Mesendoderm (in vitro differentiated cells): ENCODE data around the gene AKAP11.

Source experiments
- DNase-seq: peaks from one replicate; pipeline ENCODE4 v3.0.0; 2013
- H2AK5ac ChIP-seq: 2 replicates; pipeline ENCODE4 v1.6.1; 2013; ENCODE audit warnings: low read length, inconsistent platforms
- H2BK120ac ChIP-seq: 2 replicates; pipeline ENCODE4 v1.6.1; 2013; ENCODE audit warnings: low read depth, mild to moderate bottlenecking, low read length, moderate library complexity, mixed read lengths
- H2BK15ac ChIP-seq: replicated peaks from 2 replicates; pipeline ENCODE4 v1.6.1; 2013; ENCODE audit warnings: low read depth, mild to moderate bottlenecking, moderate library complexity
- H2BK5ac ChIP-seq: 2 replicates; pipeline ENCODE4 v1.6.1; 2013; ENCODE audit warnings: low read length, inconsistent platforms
- H3K18ac ChIP-seq: 2 replicates; pipeline ENCODE4 v1.6.1; 2013; ENCODE audit warnings: mild to moderate bottlenecking, low read length, mixed read lengths
- H3K23ac ChIP-seq: one replicate; pipeline ENCODE4 v1.6.1; 2013; ENCODE audit warnings: low read length
- H3K27ac ChIP-seq: 2 replicates; pipeline ENCODE4 v1.5.1; 2013; ENCODE audit warnings: low read depth, mild to moderate bottlenecking, inconsistent platforms, low read length, moderate library complexity
- H3K27me3 ChIP-seq: 2 replicates; pipeline ENCODE4 v1.6.1; 2013; ENCODE audit warnings: low read length, control low read depth, mild to moderate bottlenecking, inconsistent platforms; ENCODE audit not compliant: insufficient read depth, poor library complexity
- H3K36me3 ChIP-seq: 2 replicates; pipeline ENCODE4 v1.6.1; 2013; ENCODE audit warnings: low read length, inconsistent platforms; ENCODE audit not compliant: control insufficient read depth, insufficient read depth
- H3K4ac ChIP-seq: one replicate; pipeline ENCODE4 v1.6.1; 2013; ENCODE audit warnings: low read depth, mild to moderate bottlenecking, low read length, moderate library complexity
- H3K4me1 ChIP-seq: 2 replicates; pipeline ENCODE4 v1.6.1; 2013; ENCODE audit warnings: low read depth, low read length, inconsistent platforms; ENCODE audit not compliant: control insufficient read depth
- H3K4me2 ChIP-seq: 2 replicates; pipeline ENCODE4 v1.6.1; 2013; ENCODE audit warnings: low read length
- H3K4me3 ChIP-seq: 2 replicates; pipeline ENCODE4 v1.5.1; 2013; ENCODE audit warnings: mild to moderate bottlenecking, low read length
- H3K56ac ChIP-seq: one replicate; pipeline ENCODE4 v1.6.1; 2013; ENCODE audit warnings: low read length
- H3K79me1 ChIP-seq: 2 replicates; pipeline ENCODE4 v1.6.1; 2013; ENCODE audit warnings: low read length, inconsistent platforms
- H3K79me2 ChIP-seq: 2 replicates; pipeline ENCODE4 v1.6.1; 2013; ENCODE audit warnings: mild to moderate bottlenecking, low read length; ENCODE audit not compliant: control insufficient read depth, insufficient read depth
- H3K9ac ChIP-seq: 2 replicates; pipeline ENCODE4 v1.6.1; 2013; ENCODE audit warnings: low read length, inconsistent platforms
- H4K5ac ChIP-seq: one replicate; pipeline ENCODE4 v1.6.1; 2013; ENCODE audit warnings: low read length
- H4K8ac ChIP-seq: one replicate; pipeline ENCODE4 v1.6.1; 2013; ENCODE audit warnings: low read depth, mild to moderate bottlenecking, control low read depth, low read length, moderate library complexity
- WGBS: extraction: QIAGEN DNeasy Blood & Tissue Kit; methylation state at CpG from one replicate; pipeline ENCODE4 v1.1.7; 2013; ENCODE audit warnings: low lambda C conversion rate, missing lambda C conversion rate; ENCODE audit not compliant: insufficient coverage; ENCODE audit errors: extremely low coverage; 5-methylcytosine and 5-hydroxymethylcytosine counted together

Gene AKAP11

DNA sequence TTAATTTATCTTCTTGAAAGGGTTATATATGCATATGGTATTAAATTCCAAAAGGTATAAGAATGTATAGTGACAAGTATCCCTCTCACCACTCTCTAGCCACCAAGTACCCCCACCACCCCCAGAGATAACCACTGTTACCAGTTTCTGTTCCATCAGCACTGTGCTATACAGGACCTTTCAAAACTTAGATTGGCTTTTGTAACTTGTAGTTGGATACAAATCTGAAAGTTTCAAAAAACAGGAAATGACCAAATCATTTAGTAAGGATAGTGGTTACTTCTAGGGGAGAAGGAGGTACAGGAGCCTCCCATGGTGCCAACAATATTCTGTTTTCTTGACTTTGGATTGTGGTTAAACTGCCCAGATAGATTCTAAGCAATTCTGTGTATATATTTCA, 56.7 kb downstream of the AKAP11 start:
- no peak overlapping the region for H3K4me2 ChIP-seq
- no peaks in the 10 kb centered on the region for H3K27me3 ChIP-seq
- H4K5ac ChIP-seq = no peak overlapping the region
- H3K4ac ChIP-seq = no peak overlapping the region
- H2BK120ac ChIP-seq = no peak overlapping the region
- no peak for DNase-seq
- no peak overlapping the region for H3K9ac ChIP-seq
- H3K18ac ChIP-seq = no peak overlapping the region
- H4K8ac ChIP-seq = no peak overlapping the region
- H3K79me1 ChIP-seq = no peaks in the 10 kb centered on the region
- H3K36me3 ChIP-seq = no peaks in the 10 kb centered on the region
- H3K56ac ChIP-seq = no peak overlapping the region
- H3K4me1 ChIP-seq = no peaks in the 10 kb centered on the region
- no peak overlapping the region for H3K4me3 ChIP-seq
- H2BK5ac ChIP-seq = no peak overlapping the region
- no peak overlapping the region for H3K23ac ChIP-seq
- no peak overlapping the region for H2AK5ac ChIP-seq
- no peak overlapping the region for H3K27ac ChIP-seq
- H2BK15ac ChIP-seq = no peak overlapping the region
- H3K79me2 ChIP-seq = no peaks in the 10 kb centered on the region

DNA sequence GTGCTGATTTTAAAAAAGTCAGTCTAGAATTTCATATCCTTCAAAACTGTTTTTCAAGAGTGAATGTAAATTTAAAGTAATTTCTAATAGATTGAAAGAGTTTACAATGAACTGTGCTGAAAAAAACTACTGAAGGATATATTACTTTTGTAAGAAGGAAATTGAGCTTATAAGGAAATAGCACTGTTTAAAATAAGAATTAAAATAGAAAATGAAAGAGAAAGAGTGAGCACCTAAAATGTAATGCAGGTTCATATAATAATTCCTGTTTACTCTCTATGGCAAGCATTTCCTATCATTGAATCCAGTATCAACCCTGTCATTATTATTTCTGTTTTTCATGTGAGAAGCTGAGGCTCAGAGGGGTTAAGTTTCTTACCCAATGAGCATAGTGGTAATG, 57.3 kb downstream of the AKAP11 start:
- H3K79me2 ChIP-seq = no peaks in the 10 kb centered on the region
- no peaks in the 10 kb centered on the region for H3K27me3 ChIP-seq
- no peak overlapping the region for H3K56ac ChIP-seq
- no peaks in the 10 kb centered on the region for H3K4me1 ChIP-seq
- H3K36me3 ChIP-seq = no peaks in the 10 kb centered on the region
- H3K27ac ChIP-seq = no peak overlapping the region
- H3K4me3 ChIP-seq = no peak overlapping the region
- H3K4ac ChIP-seq = no peak overlapping the region
- no peaks in the 10 kb centered on the region for H3K79me1 ChIP-seq
- no peak for DNase-seq
- no peak overlapping the region for H4K8ac ChIP-seq
- H3K9ac ChIP-seq = no peak overlapping the region
- H2BK15ac ChIP-seq = no peak overlapping the region
- no peak overlapping the region for H3K23ac ChIP-seq
- H2AK5ac ChIP-seq = no peak overlapping the region
- no peak overlapping the region for H3K18ac ChIP-seq
- H4K5ac ChIP-seq = no peak overlapping the region
- H2BK120ac ChIP-seq = no peak overlapping the region
- H3K4me2 ChIP-seq = no peak overlapping the region
- H2BK5ac ChIP-seq = no peak overlapping the region

DNA sequence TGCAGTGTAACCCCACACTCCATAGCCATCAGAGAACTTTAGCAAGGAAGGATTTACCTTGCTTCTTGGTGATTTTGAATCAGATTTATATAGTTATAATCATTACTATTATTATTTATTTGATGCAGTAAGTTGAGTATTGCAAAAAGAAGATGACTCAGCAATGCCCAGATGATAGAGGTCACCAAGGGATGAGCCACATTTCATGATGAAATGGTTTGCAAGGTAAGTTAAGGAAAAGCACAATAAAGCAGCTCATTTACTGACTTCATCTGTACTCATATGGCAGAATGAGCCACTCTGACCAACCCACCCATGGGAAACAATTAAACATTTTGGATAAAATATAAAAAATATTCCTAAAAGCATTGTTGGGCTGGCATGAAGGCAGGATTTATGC, 59.1 kb downstream of the AKAP11 start:
- Histone ChIP-seq H4K5ac (no peak overlapping the region), H3K36me3 (no peaks in the 10 kb centered on the region), H3K79me2 (no peaks in the 10 kb centered on the region), H3K4me3 (no peak overlapping the region), H3K27ac (no peak overlapping the region), H3K9ac (no peak overlapping the region), H2BK5ac (no peak overlapping the region), H3K4me2 (no peak overlapping the region), H3K56ac (no peak overlapping the region), H3K27me3 (no peaks in the 10 kb centered on the region), H3K18ac (no peak overlapping the region), H2AK5ac (no peak overlapping the region), H3K4me1 (no peaks in the 10 kb centered on the region), H3K79me1 (no peaks in the 10 kb centered on the region), H2BK15ac (no peak overlapping the region), H4K8ac (no peak overlapping the region), H3K23ac (no peak overlapping the region), H3K4ac (no peak overlapping the region), H2BK120ac (no peak overlapping the region)
- DNase-seq = no peak

DNA sequence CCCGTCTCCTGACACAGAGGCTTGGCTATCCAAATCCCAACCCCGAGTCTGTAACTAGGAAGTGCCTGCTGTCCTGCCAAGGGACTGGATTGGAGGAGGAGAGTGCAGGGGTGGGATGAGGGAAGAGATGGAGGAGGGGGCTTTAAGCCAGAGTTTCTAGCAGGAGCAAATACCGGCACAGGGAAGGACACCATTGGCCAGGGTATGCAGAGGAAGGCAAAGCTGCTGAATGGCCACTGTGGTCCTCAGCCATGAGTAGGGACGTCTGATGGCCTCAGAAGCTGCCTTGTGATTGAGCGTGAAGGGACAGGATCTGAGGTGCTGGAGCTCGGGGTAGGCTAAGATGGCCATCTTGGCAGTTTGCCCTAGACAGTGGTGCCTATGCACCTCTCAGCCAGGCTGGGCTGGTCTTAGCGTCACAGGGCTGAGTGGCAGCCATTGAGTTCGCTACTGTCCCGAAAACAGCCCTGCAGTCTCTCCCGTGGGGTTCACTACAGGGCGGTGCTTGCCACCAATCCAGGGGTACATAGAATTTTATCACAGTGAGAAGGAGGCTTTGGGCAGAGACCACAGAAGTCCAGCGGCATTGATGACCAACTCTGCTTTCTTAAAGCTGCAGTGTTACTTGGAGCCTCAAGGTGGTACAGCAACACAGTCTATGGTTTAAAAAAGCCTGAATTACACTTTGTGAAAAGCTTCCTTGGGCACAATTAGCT, 61.8 kb downstream of the AKAP11 start:
- Histone ChIP-seq H3K27me3 (no peaks in the 10 kb centered on the region), H3K4me1 (no peaks in the 10 kb centered on the region), H3K23ac (no peak overlapping the region), H4K8ac (no peak overlapping the region), H4K5ac (no peak overlapping the region), H2BK5ac (no peak overlapping the region), H3K18ac (no peak overlapping the region), H3K4me2 (no peak overlapping the region), H2BK15ac (no peak overlapping the region), H3K79me1 (no peaks in the 10 kb centered on the region), H3K36me3 (no peaks in the 10 kb centered on the region), H3K9ac (no peak overlapping the region), H2AK5ac (no peak overlapping the region), H3K56ac (peak overlapping the region; percentile 44), H3K4ac (no peak overlapping the region), H3K27ac (no peak overlapping the region), H3K4me3 (no peak overlapping the region), H3K79me2 (no peaks in the 10 kb centered on the region), H2BK120ac (no peak overlapping the region)
- no CpG with 5 or more reads among the region's 12 CpGs for WGBS
- peak; percentile 73 for DNase-seq

DNA sequence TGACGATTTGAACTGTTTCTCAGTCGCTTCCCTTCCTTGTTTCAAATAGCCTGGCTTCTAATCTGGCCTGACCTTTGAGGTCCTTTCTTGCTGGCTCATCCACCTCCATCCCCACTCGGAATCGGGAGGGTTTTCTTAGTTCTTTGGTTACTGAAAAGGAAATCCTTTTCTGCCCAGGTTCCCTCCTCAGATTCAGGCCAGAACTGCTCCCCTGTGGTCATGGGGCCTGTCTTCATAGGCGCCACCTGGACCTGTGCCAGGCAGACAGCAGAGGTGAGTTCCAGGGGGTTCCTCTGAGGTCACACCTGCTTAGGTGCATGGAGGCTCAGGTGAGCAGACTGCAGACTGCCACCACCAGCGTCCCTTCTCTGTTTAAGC, 62.4 kb downstream of the AKAP11 start:
- no peaks in the 10 kb centered on the region for H3K79me1 ChIP-seq
- H4K8ac ChIP-seq = no peak overlapping the region
- no peak overlapping the region for H3K4me2 ChIP-seq
- H3K27me3 ChIP-seq = no peaks in the 10 kb centered on the region
- H3K9ac ChIP-seq = no peak overlapping the region
- no peak overlapping the region for H3K23ac ChIP-seq
- H3K4me3 ChIP-seq = no peak overlapping the region
- no peaks in the 10 kb centered on the region for H3K36me3 ChIP-seq
- no peak overlapping the region for H4K5ac ChIP-seq
- no peaks in the 10 kb centered on the region for H3K79me2 ChIP-seq
- H2BK120ac ChIP-seq = no peak overlapping the region
- H2AK5ac ChIP-seq = no peak overlapping the region
- no peaks in the 10 kb centered on the region for H3K4me1 ChIP-seq
- H3K56ac ChIP-seq = no peak overlapping the region
- no CpG with 5 or more reads among the region's 6 CpGs for WGBS
- no peak overlapping the region for H2BK5ac ChIP-seq
- no peak overlapping the region for H2BK15ac ChIP-seq
- no peak overlapping the region for H3K4ac ChIP-seq
- no peak overlapping the region for H3K27ac ChIP-seq
- no peak overlapping the region for H3K18ac ChIP-seq
- no peak for DNase-seq

DNA sequence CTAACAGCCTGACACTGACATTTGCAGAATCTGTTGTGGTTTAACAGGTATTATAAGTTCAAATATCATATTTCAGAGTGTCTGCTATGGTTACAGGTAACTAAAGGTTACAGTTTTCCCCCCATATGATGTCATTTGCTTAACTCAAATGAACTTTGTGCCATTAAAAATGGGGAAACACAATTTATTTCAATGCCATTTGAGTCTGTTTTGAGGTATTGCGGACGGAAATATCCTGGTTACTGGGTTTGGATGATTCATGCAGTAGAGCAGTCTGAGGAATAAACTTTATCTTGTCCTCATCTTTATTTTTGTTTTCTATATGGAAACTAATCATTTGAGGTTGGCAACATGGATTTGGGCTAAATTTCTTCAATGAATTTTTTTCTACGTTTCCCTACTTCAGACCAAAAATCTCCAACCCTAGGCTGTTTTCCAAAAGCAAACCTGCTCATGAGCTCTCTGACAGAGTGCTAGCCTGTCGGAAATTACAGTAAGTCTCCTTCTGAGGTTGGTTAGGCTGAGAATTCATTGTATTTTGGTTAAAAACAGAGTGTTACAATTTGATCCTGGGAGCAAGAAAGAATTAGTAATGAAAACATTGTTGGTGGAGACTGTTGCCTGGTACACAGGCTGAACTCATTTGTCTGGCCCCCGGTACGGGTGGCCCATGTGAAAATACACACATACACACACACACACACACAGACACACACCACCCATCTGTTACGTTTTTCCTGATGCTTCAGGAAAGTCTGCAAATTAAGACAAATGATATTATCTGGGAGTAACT, 66.1 kb downstream of the AKAP11 start:
- WGBS = no CpG with 5 or more reads among the region's 7 CpGs
- Histone ChIP-seq H4K8ac (no peak overlapping the region), H3K4me1 (no peaks in the 10 kb centered on the region), H3K27ac (no peak overlapping the region), H3K4me2 (no peak overlapping the region), H3K4me3 (no peak overlapping the region), H2BK120ac (no peak overlapping the region), H3K79me2 (no peaks in the 10 kb centered on the region), H3K27me3 (no peaks in the 10 kb centered on the region), H2BK5ac (no peak overlapping the region), H3K23ac (no peak overlapping the region), H3K79me1 (no peaks in the 10 kb centered on the region), H3K9ac (no peak overlapping the region), H3K4ac (no peak overlapping the region), H3K36me3 (no peaks in the 10 kb centered on the region), H3K56ac (no peak overlapping the region), H4K5ac (no peak overlapping the region), H3K18ac (no peak overlapping the region), H2AK5ac (no peak overlapping the region), H2BK15ac (no peak overlapping the region)
- no peak for DNase-seq
